Keratinocyte (primary cell): ENCODE measurements around the gene UBE2E1. TPM values are rescaled to one million over a fixed set of nuclear protein-coding genes. Genes with fewer than 3 reads are reported as not detected.

Experiments used
- DNase-seq: peaks from one replicate; pipeline ENCODE4 v3.0.0-alpha.2; 2011; ENCODE audit warnings: low read depth, missing footprints, low spot score
- FAIRE-seq: peaks from 2 replicates; lab custom pipeline; 2011; peaks lifted over from hg19 to GRCh38; lab: Jason Lieb, UNC
- H2AFZ ChIP-seq: 2 replicates; pipeline ENCODE4 v1.6.0; 2012; ENCODE audit warnings: low read length, control low read depth, inconsistent platforms; ENCODE audit not compliant: control insufficient read depth
- H3K27ac ChIP-seq: 2 replicates; pipeline ENCODE4 v1.5.1; 2011; ENCODE audit warnings: low read length; ENCODE audit not compliant: control insufficient read depth, insufficient read depth
- H3K27me3 ChIP-seq: 3 replicates; pipeline ENCODE4 v1.6.0; 2011; ENCODE audit warnings: low read length; ENCODE audit not compliant: control insufficient read depth, insufficient read depth; ENCODE audit errors: extremely low read depth
- H3K36me3 ChIP-seq, 2 experiments: 2 replicates in 1 of 2; 3 replicates in 1 of 2; pipeline ENCODE4 v1.5.1; 2011; ENCODE audit warnings: low read length in 2 of 2, mild to moderate bottlenecking in 1 of 2; ENCODE audit not compliant: control insufficient read depth in 2 of 2, insufficient read depth in 2 of 2; ENCODE audit errors: extremely low read depth in 1 of 2
- H3K4me1 ChIP-seq: 3 replicates; pipeline ENCODE4 v1.5.1; 2011; ENCODE audit warnings: low read length; ENCODE audit not compliant: control insufficient read depth, insufficient read depth; ENCODE audit errors: extremely low read depth
- H3K4me2 ChIP-seq: 3 replicates; pipeline ENCODE4 v1.6.0; 2011; ENCODE audit warnings: low read depth, low read length; ENCODE audit not compliant: control insufficient read depth, insufficient read depth; ENCODE audit errors: extremely low read depth
- H3K4me3 ChIP-seq, 3 experiments: fragments of 200-600 bp in 1 of 3; sonication (generic) in 1 of 3; 2 replicates in 2 of 3; 3 replicates in 1 of 3; pipeline ENCODE4 v1.5.1; 2011 to 2016; ENCODE audit warnings: low read length in 3 of 3, mild to moderate bottlenecking in 3 of 3, control low read depth in 2 of 3, inconsistent platforms in 1 of 3, low read depth in 1 of 3, mixed read lengths in 1 of 3, mixed run types in 1 of 3, moderate library complexity in 1 of 3; ENCODE audit not compliant: control insufficient read depth in 2 of 3, insufficient read depth in 2 of 3; ENCODE audit errors: extremely low read depth in 1 of 3
- H3K79me2 ChIP-seq: 2 replicates; pipeline ENCODE4 v1.6.0; 2012; ENCODE audit warnings: low read length; ENCODE audit not compliant: control insufficient read depth, insufficient read depth
- H3K9ac ChIP-seq: 3 replicates; pipeline ENCODE4 v1.6.0; 2011; ENCODE audit warnings: low read length; ENCODE audit not compliant: control insufficient read depth, insufficient read depth; ENCODE audit errors: extremely low read depth
- H3K9me1 ChIP-seq: 3 replicates; pipeline ENCODE4 v1.6.0; 2011; ENCODE audit warnings: low read length; ENCODE audit not compliant: control insufficient read depth, insufficient read depth; ENCODE audit errors: extremely low read depth
- H3K9me3 ChIP-seq: 2 replicates; pipeline ENCODE4 v1.5.1; 2012; ENCODE audit warnings: low read depth, low read length; ENCODE audit not compliant: control insufficient read depth
- H4K20me1 ChIP-seq: 3 replicates; pipeline ENCODE4 v1.6.0; 2011; ENCODE audit warnings: low read length; ENCODE audit not compliant: control insufficient read depth, insufficient read depth; ENCODE audit errors: extremely low read depth
- EZH2 ChIP-seq: IDR thresholded peaks from one replicate; pipeline ENCODE4 v1.6.1; 2012; ENCODE audit warnings: inconsistent platforms, mild to moderate bottlenecking, low read length, moderate library complexity
- dilution Hi-C: fragments of 300-500 bp; cut with MboI; formaldehyde crosslinking; loops from one replicate; pipeline ENCODE4 v1.7.0; 2020; ENCODE audit warnings: low sequenced_read_pairs; ENCODE audit not compliant: extremely low pct_ligation_motif_present
- polyA minus RNA-seq, 3 experiments: library from RNA; depleted of rRNA, polyadenylated mRNA; stranded (reverse); fragments of >200 nt; gene quantifications; 1 replicate in 1 of 3; 2 replicates in 1 of 3; 3 replicates in 1 of 3; pipeline ENCODE4 v1.2.3, GENCODE V29; 2011
- polyA plus RNA-seq, 5 experiments: library from polyadenylated mRNA; depleted of rRNA in 3 of 5; stranded (reverse) in 3 of 5; stranded (forward) in 1 of 5; unstranded in 1 of 5; fragments of >200 nt; gene quantifications; 1 replicate in 1 of 5; 2 replicates in 3 of 5; 3 replicates in 1 of 5; pipeline versions ENCODE4 v1.2.1 to v1.2.3, GENCODE V29; 2011 to 2012; ENCODE audit warnings: missing spikeins in 2 of 5, low read depth in 1 of 5, low replicate concordance in 1 of 5
- TF ChIP-seq, protein P1 (sequence below), 3 experiments: IDR thresholded peaks in 1 of 3; conservative IDR thresholded peaks in 1 of 3; optimal IDR thresholded peaks in 1 of 3; 2 replicates in 2 of 3; 3 replicates in 1 of 3; pipeline versions ENCODE3 to v1.5.1; 2011; ENCODE audit warnings: low read length in 3 of 3, mild to moderate bottlenecking in 3 of 3, moderate library complexity in 2 of 3, control low read depth in 1 of 3, inconsistent platforms in 1 of 3; ENCODE audit not compliant: insufficient read depth in 2 of 3; ENCODE audit errors: extremely low read depth in 1 of 3

Gene UBE2E1
- 87.7 to 205 TPM (median 150 TPM) in 3 replicates for polyA plus RNA-seq
- polyA plus RNA-seq (2011; ENCODE audit: low read depth): 20.5 TPM
- 102 and 226 TPM in 2 replicates for polyA plus RNA-seq (2011; cell fraction: cytosol; rRNA removed)
- 95.5 and 114 TPM in 2 replicates for polyA plus RNA-seq (2011; cell fraction: nucleus; rRNA removed)
- polyA plus RNA-seq (2012; ENCODE audit: low replicate concordance): 92.3 and 105 TPM in 2 replicates
- 23.1 to 52.2 TPM (median 50.2 TPM) in 3 replicates for polyA minus RNA-seq
- 54.5 TPM for polyA minus RNA-seq (2011; cell fraction: cytosol; rRNA and poly(A)+ RNA removed)
- polyA minus RNA-seq (2011; cell fraction: nucleus; rRNA and poly(A)+ RNA removed): 25.0 and 54.0 TPM in 2 replicates

DNA sequence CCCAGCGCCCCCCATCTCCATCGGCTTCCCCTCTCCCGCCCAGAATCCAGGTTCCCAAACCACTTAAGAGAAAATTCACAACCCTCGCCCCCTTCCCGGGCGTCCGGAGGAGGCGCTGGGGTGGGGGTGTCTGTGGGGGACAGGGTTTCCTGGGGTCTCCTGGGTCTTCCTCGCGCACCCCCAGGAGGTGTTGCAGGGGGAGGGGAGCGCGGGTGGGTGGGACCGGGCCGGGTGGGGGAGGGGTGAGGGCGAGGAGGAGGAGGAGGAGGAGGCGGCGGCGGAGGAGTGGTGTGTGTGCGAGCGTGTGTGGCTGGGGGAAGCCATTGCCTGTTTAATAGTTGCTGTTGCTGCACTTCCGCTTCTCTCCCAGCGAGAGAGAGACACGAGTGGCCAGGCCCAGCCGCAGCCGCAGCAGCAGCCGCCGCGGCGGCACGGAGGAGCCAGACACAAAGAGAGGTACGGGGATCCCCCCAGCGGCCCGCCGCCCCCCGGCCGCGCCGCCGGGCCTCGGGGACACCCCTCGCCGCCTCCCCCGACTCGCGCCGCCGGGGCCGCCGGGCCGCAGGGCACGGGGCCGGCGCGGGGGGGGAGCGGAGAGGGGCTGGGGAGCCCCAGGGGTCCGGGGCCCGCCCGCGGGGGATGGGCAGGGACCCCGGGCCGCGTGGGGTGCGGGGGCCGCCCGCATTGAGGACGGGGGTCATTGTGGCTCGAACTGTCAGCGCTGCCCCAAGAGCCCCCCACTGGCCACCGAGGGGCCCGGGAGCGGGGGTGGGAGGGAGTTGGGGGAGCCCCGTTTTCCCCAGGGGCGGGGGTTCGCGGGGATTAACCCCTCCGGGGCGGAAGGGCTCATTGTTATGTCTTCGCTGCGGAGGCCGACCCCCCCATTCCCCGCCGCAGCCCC, at the start of gene UBE2E1:
Gene UBE2E1, plus strand, starts transcription at position 323 of the 901 bp plus-strand sequence. CDS start 1,315 bp downstream, outside the sequence.
- no peaks in the 10 kb centered on the region for H3K36me3 ChIP-seq
- H3K4me1 ChIP-seq: peaks cover 32% of the 10 kb centered on the region
- H3K4me2 ChIP-seq: peak within 1 kb of the TSS; percentile 96
- no peak for DNase-seq
- peak within 1 kb of the TSS; percentile 81 for H3K9ac ChIP-seq
- no peaks in the 10 kb centered on the region for H4K20me1 ChIP-seq
- TF ChIP-seq EZH2: no peak
- TF ChIP-seq, protein P1, sequence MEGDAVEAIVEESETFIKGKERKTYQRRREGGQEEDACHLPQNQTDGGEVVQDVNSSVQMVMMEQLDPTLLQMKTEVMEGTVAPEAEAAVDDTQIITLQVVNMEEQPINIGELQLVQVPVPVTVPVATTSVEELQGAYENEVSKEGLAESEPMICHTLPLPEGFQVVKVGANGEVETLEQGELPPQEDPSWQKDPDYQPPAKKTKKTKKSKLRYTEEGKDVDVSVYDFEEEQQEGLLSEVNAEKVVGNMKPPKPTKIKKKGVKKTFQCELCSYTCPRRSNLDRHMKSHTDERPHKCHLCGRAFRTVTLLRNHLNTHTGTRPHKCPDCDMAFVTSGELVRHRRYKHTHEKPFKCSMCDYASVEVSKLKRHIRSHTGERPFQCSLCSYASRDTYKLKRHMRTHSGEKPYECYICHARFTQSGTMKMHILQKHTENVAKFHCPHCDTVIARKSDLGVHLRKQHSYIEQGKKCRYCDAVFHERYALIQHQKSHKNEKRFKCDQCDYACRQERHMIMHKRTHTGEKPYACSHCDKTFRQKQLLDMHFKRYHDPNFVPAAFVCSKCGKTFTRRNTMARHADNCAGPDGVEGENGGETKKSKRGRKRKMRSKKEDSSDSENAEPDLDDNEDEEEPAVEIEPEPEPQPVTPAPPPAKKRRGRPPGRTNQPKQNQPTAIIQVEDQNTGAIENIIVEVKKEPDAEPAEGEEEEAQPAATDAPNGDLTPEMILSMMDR (optimal IDR thresholded peaks at IDR 0.05 in 1 of 3, IDR thresholded peaks at IDR 0.05 in 1 of 3, conservative IDR thresholded peaks at IDR 0.05 in 1 of 3; ENCODE audit: extremely low read depth in 1 of 3, insufficient read depth in 2 of 3, low read length in 3 of 3): no peak
- peaks cover 26% of the 10 kb centered on the region for H3K79me2 ChIP-seq
- H3K27ac ChIP-seq: peak within 1 kb of the TSS; percentile 54
- dilution Hi-C loops: no loop called here
- H2AFZ ChIP-seq: peak within 1 kb of the TSS; percentile 68
- H3K4me3 ChIP-seq: peak within 1 kb of the TSS; percentile 74 to 96 (median 78)
- H3K27me3 ChIP-seq: no peaks in the 10 kb centered on the region
- no peak for FAIRE-seq
- no peaks in the 10 kb centered on the region for H3K9me1 ChIP-seq
- no peaks in the 10 kb centered on the region for H3K9me3 ChIP-seq

DNA sequence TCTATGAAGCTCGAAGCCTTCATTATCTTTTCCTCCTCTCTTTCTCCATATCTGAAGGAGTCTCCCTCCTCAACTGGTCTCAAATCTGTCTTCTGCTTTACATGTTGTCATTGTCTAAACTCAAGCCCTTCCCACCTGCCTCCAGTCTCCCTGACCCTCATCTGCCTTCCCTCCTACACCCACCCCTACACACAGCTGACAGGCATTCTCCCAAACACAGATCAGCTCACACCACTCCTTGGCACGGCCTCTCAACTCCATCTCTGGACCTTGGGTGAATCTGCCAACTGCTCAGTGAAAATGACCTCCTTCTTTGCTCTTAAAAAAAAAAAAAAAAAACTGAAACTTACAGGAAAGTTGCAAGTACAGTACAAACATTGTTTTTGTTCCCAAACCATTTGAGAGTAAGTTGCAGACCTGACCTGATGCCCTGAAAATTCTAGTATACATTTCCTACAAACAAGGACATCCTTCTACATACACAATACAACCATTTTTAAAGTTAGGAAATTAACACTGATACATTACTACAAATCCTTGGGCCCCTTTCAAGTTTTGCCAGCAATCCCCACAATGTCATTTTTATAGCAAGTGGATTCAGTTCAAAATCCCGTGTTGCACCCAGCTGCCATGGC, 49.4 kb upstream of the UBE2E1 start:
- Histone ChIP-seq H3K9me3 (no peaks in the 10 kb centered on the region), H4K20me1 (no peaks in the 10 kb centered on the region), H3K4me2 (no peak overlapping the region), H3K36me3 (no peaks in the 10 kb centered on the region), H3K4me3 (no peak overlapping the region), H3K27ac (no peak overlapping the region), H2AFZ (no peak overlapping the region), H3K9ac (no peak overlapping the region), H3K27me3 (no peaks in the 10 kb centered on the region), H3K9me1 (no peaks in the 10 kb centered on the region), H3K4me1 (peaks cover 3% of the 10 kb centered on the region), H3K79me2 (no peaks in the 10 kb centered on the region)
- TF ChIP-seq, protein P1 (optimal IDR thresholded peaks at IDR 0.05 in 1 of 3, IDR thresholded peaks at IDR 0.05 in 1 of 3, conservative IDR thresholded peaks at IDR 0.05 in 1 of 3; ENCODE audit: extremely low read depth in 1 of 3, insufficient read depth in 2 of 3, low read length in 3 of 3): no peak
- no peak for TF ChIP-seq EZH2
- DNase-seq (no peak), FAIRE-seq (no peak)
- dilution Hi-C loops: no loop called here
